K562 (cell line): ENCODE results near the gene CCN2. TPM values are rescaled to one million over a fixed set of nuclear protein-coding genes. Genes with fewer than 3 reads are reported as not detected.

Source experiments
- ATAC-seq: fragments of 200-7000 bp; cut with Tn5 transposase; 3 replicates; pipeline ENCODE4 v1.9.1; 2020; ENCODE audit warnings: moderate library complexity
- BruUV-seq: library from RNA; stranded (reverse); fragments of 400-500 nt; replicated peaks from 2 replicates; lab custom pipeline; 2021; lab: Mats Ljungman, UMichigan
- CTCF ChIA-PET: fragments of 300-600 bp; formaldehyde crosslinking; extraction: SDS; loops from one replicate; lab custom pipeline; 2021; ENCODE audit warnings: low intra/inter-chr PET ratio; lab: Yijun Ruan, JAX
- POLR2A ChIA-PET: fragments of 300-600, 350-650 bp; sonication (Branson Sonifier 250); formaldehyde crosslinking; extraction: SDS; loops from one replicate; lab custom pipeline; 2021; ENCODE audit warnings: antibody characterized with exemption, inconsistent platforms; lab: Yijun Ruan, JAX
- DNase-seq, 4 experiments: peaks; one replicate each; pipeline versions ENCODE4 v3.0.0 to v3.0.0-alpha.2; 2011 to 2018; ENCODE audit warnings: low spot score in 3 of 4, mixed read lengths in 3 of 4; ENCODE audit errors: extremely low read depth in 1 of 4
- FAIRE-seq: peaks from 2 replicates; lab custom pipeline; 2011; peaks lifted over from hg19 to GRCh38; lab: Jason Lieb, UNC
- H2AFZ ChIP-seq: 2 replicates; pipeline ENCODE4 v1.6.0; 2011; ENCODE audit warnings: low read depth, low read length, control low read depth, inconsistent platforms
- H3K27ac ChIP-seq: fragments of 200-600 bp; 3 replicates; pipeline ENCODE4 v1.8.0; 2011; ENCODE audit warnings: low read depth, mild to moderate bottlenecking, control low read depth, inconsistent platforms, low read length, moderate library complexity, mixed read lengths; ENCODE audit errors: extremely low read depth
- H3K27me3 ChIP-seq, 2 experiments: fragments of 300-600 bp in 1 of 2; 2 replicates in 1 of 2; 3 replicates in 1 of 2; pipeline versions ENCODE4 v1.6.0 to v1.8.0; 2011; ENCODE audit warnings: inconsistent platforms in 2 of 2, low read length in 2 of 2, mild to moderate bottlenecking in 1 of 2, mixed read lengths in 1 of 2, moderate library complexity in 1 of 2; ENCODE audit not compliant: control insufficient read depth in 2 of 2, insufficient read depth in 2 of 2
- H3K36me3 ChIP-seq: fragments of 300-600 bp; 3 replicates; pipeline ENCODE4 v1.8.0; 2011; ENCODE audit warnings: mild to moderate bottlenecking, low read length, inconsistent platforms; ENCODE audit not compliant: control insufficient read depth, insufficient read depth
- H3K4me1 ChIP-seq, 2 experiments: fragments of 200-600 bp in 1 of 2; replicated peaks in 1 of 2; 2 replicates in 1 of 2; 3 replicates in 1 of 2; pipeline versions ENCODE4 v1.5.1 to v1.8.0; 2011; ENCODE audit warnings: inconsistent platforms in 2 of 2, low read length in 2 of 2, mild to moderate bottlenecking in 1 of 2, mixed read lengths in 1 of 2, moderate library complexity in 1 of 2; ENCODE audit not compliant: control insufficient read depth in 2 of 2, insufficient read depth in 2 of 2
- H3K4me2 ChIP-seq: 2 replicates; pipeline ENCODE4 v1.6.1; 2011; ENCODE audit warnings: low read length, control low read depth, inconsistent platforms, mixed read lengths; ENCODE audit not compliant: insufficient read depth
- H3K4me3 ChIP-seq: fragments of 200-600 bp; sonication (generic), shearing (Covaris generic); 2 replicates; pipeline ENCODE4 v1.5.1; 2016; ENCODE audit warnings: control low read depth, inconsistent platforms
- H3K79me2 ChIP-seq: fragments of 200-600 bp; 3 replicates; pipeline ENCODE4 v1.8.0; 2011; ENCODE audit warnings: low read length, inconsistent platforms; ENCODE audit not compliant: control insufficient read depth, insufficient read depth
- H3K9ac ChIP-seq, 2 experiments: 2 replicates each; pipeline versions ENCODE4 v1.6.0 to v1.6.1; 2011; ENCODE audit warnings: low read depth in 2 of 2, low read length in 2 of 2, control low read depth in 1 of 2, inconsistent platforms in 1 of 2, mild to moderate bottlenecking in 1 of 2, mixed read lengths in 1 of 2; ENCODE audit not compliant: insufficient read depth in 1 of 2
- H3K9me1 ChIP-seq: one replicate; pipeline ENCODE4 v1.6.0; 2011; ENCODE audit warnings: inconsistent platforms, mild to moderate bottlenecking, low read length, moderate library complexity; ENCODE audit not compliant: control insufficient read depth, insufficient read depth
- H3K9me3 ChIP-seq: replicated peaks from 2 replicates; pipeline ENCODE4 v1.5.1; 2011; ENCODE audit warnings: low read depth, low read length, inconsistent platforms; ENCODE audit not compliant: control insufficient read depth, insufficient read depth
- H4K20me1 ChIP-seq: replicated peaks from 2 replicates; pipeline ENCODE4 v1.6.1; 2011; ENCODE audit warnings: low read length, inconsistent platforms, mixed read lengths; ENCODE audit not compliant: control insufficient read depth, insufficient read depth
- CBX1 ChIP-seq: sonication (generic); IDR thresholded peaks from 2 replicates; pipeline ENCODE4 v1.6.1; 2016; ENCODE audit warnings: antibody characterized with exemption, low read depth, mild to moderate bottlenecking
- GATA2 ChIP-seq: sonication (generic); formaldehyde crosslinking; IDR thresholded peaks from 2 replicates; pipeline ENCODE4 v1.4.0; 2020; ENCODE audit warnings: mild to moderate bottlenecking, missing genetic modification reagents
- GATAD2A ChIP-seq: fragments of 450-650 bp; IDR thresholded peaks from 2 replicates; pipeline ENCODE4 v1.6.1; 2017
- IRF2 ChIP-seq: sonication (generic); formaldehyde crosslinking; IDR thresholded peaks from 2 replicates; pipeline ENCODE4 v1.8.1; 2022; ENCODE audit warnings: mild to moderate bottlenecking, missing genetic modification reagents
- KLF1 ChIP-seq: fragments of 450-650 bp; IDR thresholded peaks from 2 replicates; pipeline ENCODE4 v1.6.1; 2016; ENCODE audit warnings: missing genetic modification characterization, missing compliant biosample characterization
- POLR2H ChIP-seq: IDR thresholded peaks from 2 replicates; pipeline ENCODE4 v1.6.1; 2016; ENCODE audit warnings: missing genetic modification characterization, low read depth, mild to moderate bottlenecking, control low read depth, missing compliant biosample characterization, moderate library complexity
- RBBP5 ChIP-seq: fragments of 200-600 bp; sonication (generic); IDR thresholded peaks from 2 replicates; pipeline ENCODE4 v1.6.1; 2012; ENCODE audit warnings: borderline replicate concordance, mild to moderate bottlenecking, low read length, control low read depth, inconsistent platforms; ENCODE audit not compliant: insufficient read depth, poor library complexity, severe bottlenecking
- SMAD2 ChIP-seq: fragments of 150-350 bp; IDR thresholded peaks from 2 replicates; pipeline ENCODE4 v1.6.1; 2014; ENCODE audit warnings: low read depth, mild to moderate bottlenecking, low read length
- SPI1 ChIP-seq: IDR thresholded peaks from 2 replicates; pipeline ENCODE4 v1.6.1; 2011; ENCODE audit warnings: low read depth, low read length, control low read depth, borderline replicate concordance
- TGIF2 ChIP-seq: sonication (generic); formaldehyde crosslinking; IDR thresholded peaks from 2 replicates; pipeline ENCODE4 v1.8.1; 2022; ENCODE audit warnings: mild to moderate bottlenecking, missing genetic modification reagents, moderate library complexity
- THRAP3 ChIP-seq: fragments of 450-650 bp; IDR thresholded peaks from 2 replicates; pipeline ENCODE4 v1.6.1; 2016; ENCODE audit warnings: mild to moderate bottlenecking, inconsistent platforms, borderline replicate concordance
- TOE1 ChIP-seq, 2 experiments: fragments of 450-650 bp in 1 of 2; sonication (generic) in 1 of 2; formaldehyde crosslinking in 1 of 2; IDR thresholded peaks; 2 replicates each; pipeline versions ENCODE4 v1.7.1 to v1.8.0; 2016 to 2022; ENCODE audit warnings: borderline replicate concordance in 2 of 2, mild to moderate bottlenecking in 2 of 2, antibody characterized with exemption in 1 of 2, inconsistent platforms in 1 of 2, low read depth in 1 of 2, missing genetic modification reagents in 1 of 2, moderate library complexity in 1 of 2
- ZEB2 ChIP-seq: fragments of 450-650 bp; IDR thresholded peaks from 2 replicates; pipeline ENCODE4 v1.6.1; 2016
- ZNF217 ChIP-seq: sonication (generic); formaldehyde crosslinking; IDR thresholded peaks from 2 replicates; pipeline ENCODE4 v1.8.0; 2022; ENCODE audit warnings: mild to moderate bottlenecking, missing genetic modification reagents
- ZNF354B ChIP-seq: fragments of 250-450 bp; sonication (Bioruptor Pico); IDR thresholded peaks from 2 replicates; pipeline ENCODE4 v1.4.0; 2020
- ZNF408 ChIP-seq: fragments of 250-450 bp; sonication (Bioruptor Pico); IDR thresholded peaks from 2 replicates; pipeline ENCODE4 v1.4.0; 2020; ENCODE audit warnings: low read depth, mild to moderate bottlenecking, moderate library complexity
- ZNF79 ChIP-seq: fragments of 250-450 bp; sonication (Bioruptor Pico); IDR thresholded peaks from 2 replicates; pipeline ENCODE4 v1.4.0; 2020; ENCODE audit warnings: low read depth, mild to moderate bottlenecking, moderate library complexity
- WGBS: fragments of 100-300 bp; shearing (Covaris generic); methylation state at CpG from one replicate; pipeline ENCODE4 v1.1.6; 2016; ENCODE audit warnings: low coverage, mixed read lengths; ENCODE audit not compliant: insufficient coverage; ENCODE audit errors: missing lambda C conversion rate; 5-methylcytosine and 5-hydroxymethylcytosine counted together
- in situ Hi-C: fragments of 300-500 bp; cut with MboI; formaldehyde crosslinking; loops from 4 replicates; pipeline ENCODE4 v1.15.0; 2018; ENCODE audit warnings: inconsistent platforms, mixed read lengths
- intact Hi-C: fragments of 100-400 bp; cut with micrococcal nuclease; formaldehyde crosslinking; loops from 2 replicates; pipeline ENCODE4 v1.14.2; 2022
- polyA plus RNA-seq, 8 experiments: library from polyadenylated mRNA; depleted of rRNA in 4 of 8; stranded (reverse) in 5 of 8; unstranded in 3 of 8; fragments of >200 nt; fragmentation: Nextera tagmentation in 2 of 8; fragmentation: Illumina TruSeq in 1 of 8; extraction: Ambion mirVana in 2 of 8; extraction: Trizol in 1 of 8; gene quantifications; 2 replicates each; pipeline versions ENCODE4 v1.2.1 to v1.2.3, GENCODE V29; 2011 to 2014; ENCODE audit warnings: inconsistent platforms in 1 of 8, missing spikeins in 1 of 8
- total RNA-seq, 7 experiments: library from RNA; depleted of rRNA in 6 of 7; stranded (reverse); fragments of >200 nt in 6 of 7; fragmentation: Illumina TruSeq in 2 of 7; extraction: Trizol in 2 of 7; gene quantifications; 2 replicates each; pipeline versions ENCODE4 v1.2.1 to v1.2.3, GENCODE V29; 2011 to 2021; ENCODE audit warnings: low replicate concordance in 1 of 7
- TF ChIP-seq, protein P1 (sequence below): fragments of 250-450 bp; sonication (Bioruptor Pico); IDR thresholded peaks from 2 replicates; pipeline ENCODE4 v1.4.0; 2020; ENCODE audit warnings: mild to moderate bottlenecking
- TF ChIP-seq, protein P2 (sequence below): fragments of 450-650 bp; IDR thresholded peaks from 2 replicates; pipeline ENCODE4 v1.7.0; 2016; ENCODE audit warnings: borderline replicate concordance

CCN2 gene
- total and polyA plus RNA-seq, 9 of the 15 experiments (the other 6 are each of a cell fraction or from before 2014, with no cell fraction given) = 0.40 TPM; not detected in 8

DNA sequence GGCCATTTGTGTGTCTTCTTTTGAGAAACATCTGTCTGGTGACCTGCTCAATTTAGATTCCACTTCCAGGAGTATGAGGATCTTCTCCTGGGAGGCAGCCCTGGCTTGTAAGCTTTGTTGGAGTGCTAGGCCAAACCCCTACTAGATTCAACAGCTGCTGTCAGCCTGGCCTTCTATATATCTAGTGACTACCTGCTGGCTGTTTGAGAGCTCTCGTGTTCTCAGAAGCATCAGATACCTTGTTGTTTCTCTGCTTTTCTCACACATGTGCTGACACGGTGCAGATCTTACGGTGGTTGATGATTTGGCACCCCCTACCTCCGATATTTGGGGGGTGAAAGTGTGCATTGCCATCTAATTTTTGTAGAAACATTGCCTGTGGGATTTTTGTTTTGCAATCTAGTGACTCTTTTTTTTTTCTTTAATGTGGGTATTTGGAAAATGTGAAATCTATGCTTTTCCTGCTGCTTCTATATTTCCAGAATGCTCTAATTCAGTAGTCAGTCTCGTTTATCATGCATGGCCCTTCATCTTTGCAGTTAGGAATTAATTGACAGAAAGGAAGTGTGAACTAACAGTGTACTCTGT, 4.7 kb downstream of the CCN2 start (continued):
- no peak for TF ChIP-seq RBBP5
- no peak for TF ChIP-seq SMAD2
- TF ChIP-seq CBX1 = no peak
- TF ChIP-seq IRF2 (CRISPR knock-in tag) = no peak
- no peak for TF ChIP-seq ZNF408 (CRISPR knock-in tag)
- no peak for TF ChIP-seq KLF1 (tag)
- no peak for TF ChIP-seq ZNF354B
- TF ChIP-seq SPI1 = no peak
- no peak for TF ChIP-seq THRAP3

DNA sequence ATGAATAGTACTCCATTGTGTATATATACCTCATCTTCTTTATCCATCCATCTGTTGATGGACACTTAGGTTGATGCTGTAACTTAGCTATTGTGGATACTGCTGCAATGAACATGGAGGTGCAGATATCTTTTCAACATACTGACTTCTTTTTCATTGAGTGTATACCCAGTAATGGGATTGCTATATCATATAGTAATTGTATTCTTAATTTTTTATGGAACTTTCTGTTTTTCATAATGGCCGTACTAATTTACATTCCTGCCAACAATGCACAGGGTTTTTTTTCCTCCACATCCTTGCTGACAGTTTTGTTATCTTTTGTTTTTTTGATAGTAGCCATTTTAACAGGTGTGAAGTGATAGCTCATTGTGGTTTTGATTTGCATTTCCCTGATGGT, 5.2 kb downstream of the CCN2 start:
- H3K4me3 ChIP-seq = no peak overlapping the region
- no peak for ATAC-seq
- H3K9ac ChIP-seq = no peak overlapping the region
- no peaks in the 10 kb centered on the region for H3K79me2 ChIP-seq
- no peaks in the 10 kb centered on the region for H3K9me1 ChIP-seq
- no peak overlapping the region for H3K4me2 ChIP-seq
- no peak overlapping the region for H3K27ac ChIP-seq
- H2AFZ ChIP-seq = no peak overlapping the region
- H3K9me3 ChIP-seq = no peaks in the 10 kb centered on the region
- H3K4me1 ChIP-seq = peaks cover 0 to 5% of the 10 kb centered on the region in 2 experiments; a peak in 1 of 5 replicates
- WGBS = 0% methylated on average over 1 of the region's 1 CpG
- no peak for TF ChIP-seq GATA2
- TF ChIP-seq ZEB2 = no peak
- TF ChIP-seq, protein P1, sequence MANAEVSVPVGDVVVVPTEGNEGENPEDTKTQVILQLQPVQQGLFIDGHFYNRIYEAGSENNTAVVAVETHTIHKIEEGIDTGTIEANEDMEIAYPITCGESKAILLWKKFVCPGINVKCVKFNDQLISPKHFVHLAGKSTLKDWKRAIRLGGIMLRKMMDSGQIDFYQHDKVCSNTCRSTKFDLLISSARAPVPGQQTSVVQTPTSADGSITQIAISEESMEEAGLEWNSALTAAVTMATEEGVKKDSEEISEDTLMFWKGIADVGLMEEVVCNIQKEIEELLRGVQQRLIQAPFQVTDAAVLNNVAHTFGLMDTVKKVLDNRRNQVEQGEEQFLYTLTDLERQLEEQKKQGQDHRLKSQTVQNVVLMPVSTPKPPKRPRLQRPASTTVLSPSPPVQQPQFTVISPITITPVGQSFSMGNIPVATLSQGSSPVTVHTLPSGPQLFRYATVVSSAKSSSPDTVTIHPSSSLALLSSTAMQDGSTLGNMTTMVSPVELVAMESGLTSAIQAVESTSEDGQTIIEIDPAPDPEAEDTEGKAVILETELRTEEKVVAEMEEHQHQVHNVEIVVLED (CRISPR knock-in tag) = no peak
- TF ChIP-seq TOE1 (IDR thresholded peaks at IDR 0.05; ENCODE audit: borderline replicate concordance) = no peak
- TF ChIP-seq TOE1 (CRISPR knock-in tag; IDR thresholded peaks at IDR 0.05; ENCODE audit: borderline replicate concordance, low read depth) = no peak
- TF ChIP-seq GATAD2A = no peak
- TF ChIP-seq, protein P2, sequence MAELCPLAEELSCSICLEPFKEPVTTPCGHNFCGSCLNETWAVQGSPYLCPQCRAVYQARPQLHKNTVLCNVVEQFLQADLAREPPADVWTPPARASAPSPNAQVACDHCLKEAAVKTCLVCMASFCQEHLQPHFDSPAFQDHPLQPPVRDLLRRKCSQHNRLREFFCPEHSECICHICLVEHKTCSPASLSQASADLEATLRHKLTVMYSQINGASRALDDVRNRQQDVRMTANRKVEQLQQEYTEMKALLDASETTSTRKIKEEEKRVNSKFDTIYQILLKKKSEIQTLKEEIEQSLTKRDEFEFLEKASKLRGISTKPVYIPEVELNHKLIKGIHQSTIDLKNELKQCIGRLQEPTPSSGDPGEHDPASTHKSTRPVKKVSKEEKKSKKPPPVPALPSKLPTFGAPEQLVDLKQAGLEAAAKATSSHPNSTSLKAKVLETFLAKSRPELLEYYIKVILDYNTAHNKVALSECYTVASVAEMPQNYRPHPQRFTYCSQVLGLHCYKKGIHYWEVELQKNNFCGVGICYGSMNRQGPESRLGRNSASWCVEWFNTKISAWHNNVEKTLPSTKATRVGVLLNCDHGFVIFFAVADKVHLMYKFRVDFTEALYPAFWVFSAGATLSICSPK = no peak
- TF ChIP-seq POLR2H (tag) = no peak
- TF ChIP-seq ZNF79 (CRISPR knock-in tag) = no peak
- TF ChIP-seq ZNF217 (CRISPR knock-in tag) = no peak
- no peak for TF ChIP-seq TGIF2 (CRISPR knock-in tag)
- no peaks in the 10 kb centered on the region for H3K36me3 ChIP-seq
- in situ Hi-C loops (no loop called here), intact Hi-C loops (no loop called here)
- no peak for DNase-seq
- CTCF ChIA-PET = no interaction called here
- no TSS peak for BruUV-seq
- peaks cover 5 to 11% of the 10 kb centered on the region in 2 experiments; a peak in 4 of 5 replicates for H3K27me3 ChIP-seq
- no peak for FAIRE-seq
- POLR2A ChIA-PET = no interaction called here
- no peaks in the 10 kb centered on the region for H4K20me1 ChIP-seq
